ENCODE data around the gene NUDCD3.

Gene NUDCD3

GRCh38 chr7:44380831-44381493, 109.5 kb downstream of the NUDCD3 start:
- DNase-seq, result no peak

GRCh38 chr7:44380189-44380830, 110.1 kb downstream of the NUDCD3 start:
- no peak for DNase-seq

DNA sequence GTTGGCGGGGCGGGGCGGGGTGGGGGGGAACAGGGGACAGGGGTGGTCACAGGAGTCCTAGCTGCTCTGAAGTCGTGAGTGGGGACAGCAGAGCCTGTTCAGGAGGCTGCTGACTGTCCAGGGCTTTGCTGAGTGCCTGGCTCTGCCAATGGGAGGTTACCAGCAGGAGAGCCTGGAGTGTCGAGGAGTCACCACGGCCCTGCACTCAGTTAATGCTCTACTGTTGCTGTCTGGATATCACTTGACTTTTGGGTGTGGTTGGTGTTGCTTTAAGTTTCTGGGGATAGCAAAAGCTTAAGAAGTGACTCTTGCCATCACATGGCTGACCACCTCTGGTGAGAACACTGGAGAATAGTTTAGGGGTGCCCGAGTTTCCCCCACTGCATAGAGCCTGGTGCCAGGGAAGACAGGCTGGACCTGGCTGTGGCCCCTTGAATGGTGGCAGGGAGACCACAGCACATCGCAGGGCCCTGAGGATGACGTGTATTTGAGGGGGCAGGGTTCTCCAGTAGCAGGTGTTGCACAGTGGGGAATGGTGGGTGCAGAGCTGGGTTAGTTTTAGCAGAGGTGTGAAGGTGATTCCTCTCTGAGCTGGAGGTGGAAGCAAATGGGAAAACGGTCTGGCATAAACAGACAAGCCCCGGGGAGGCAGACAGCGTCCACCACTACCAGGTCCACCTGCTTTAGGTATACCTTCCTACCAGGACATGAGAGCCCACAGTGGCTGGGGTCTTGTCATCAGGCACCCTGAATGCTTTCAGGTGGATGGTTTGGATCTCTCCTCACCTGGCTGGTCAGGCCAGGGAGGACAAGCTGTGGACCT, 110.9 kb downstream of the NUDCD3 start:
- no peak for DNase-seq

GRCh38 chr7:44378744-44379143, 111.7 kb downstream of the NUDCD3 start:
- no peak for DNase-seq

- DNase-seq, result no peak
Measured at GRCh38 chr7:44377681-44378421, 112.6 kb downstream of the NUDCD3 start.

GRCh38 chr7:44377134-44377463, 113.4 kb downstream of the NUDCD3 start:
- no peak for DNase-seq

DNA sequence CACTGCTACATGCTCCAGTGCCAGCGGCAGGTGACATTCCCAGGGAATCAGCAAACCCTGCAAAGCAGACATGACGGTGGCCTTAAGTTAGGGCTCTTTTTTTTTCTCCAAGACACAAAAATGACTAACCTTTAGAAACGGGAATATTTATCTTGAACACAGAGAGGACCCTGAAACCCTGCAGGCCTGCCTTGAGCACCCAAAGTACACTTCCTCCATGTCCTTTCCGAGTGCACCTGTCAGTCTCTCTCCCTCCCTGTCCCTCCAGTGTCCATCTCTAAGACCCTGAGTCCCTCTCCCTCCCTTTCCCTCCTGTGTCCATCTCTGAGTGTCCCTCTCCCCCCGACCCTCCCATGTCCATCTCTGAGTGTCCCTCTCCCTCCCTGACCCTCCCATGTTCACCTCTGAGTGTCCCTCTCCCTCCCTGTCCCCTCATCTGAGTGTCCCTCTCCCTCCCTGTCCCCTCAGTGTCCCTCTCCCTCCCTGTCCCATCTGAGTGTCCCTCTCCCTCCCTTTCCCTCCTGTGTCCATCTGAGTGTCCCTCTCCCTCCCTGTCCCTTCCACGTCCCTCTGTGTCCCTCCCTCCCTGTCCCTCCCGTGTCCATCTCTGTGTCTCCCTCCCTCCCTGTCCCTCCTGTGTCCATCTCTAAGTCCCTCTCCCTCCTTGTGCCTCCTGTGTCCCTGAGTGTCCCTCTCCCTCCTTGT, 113.9 kb downstream of the NUDCD3 start:
- DNase-seq, result no peak

DNA sequence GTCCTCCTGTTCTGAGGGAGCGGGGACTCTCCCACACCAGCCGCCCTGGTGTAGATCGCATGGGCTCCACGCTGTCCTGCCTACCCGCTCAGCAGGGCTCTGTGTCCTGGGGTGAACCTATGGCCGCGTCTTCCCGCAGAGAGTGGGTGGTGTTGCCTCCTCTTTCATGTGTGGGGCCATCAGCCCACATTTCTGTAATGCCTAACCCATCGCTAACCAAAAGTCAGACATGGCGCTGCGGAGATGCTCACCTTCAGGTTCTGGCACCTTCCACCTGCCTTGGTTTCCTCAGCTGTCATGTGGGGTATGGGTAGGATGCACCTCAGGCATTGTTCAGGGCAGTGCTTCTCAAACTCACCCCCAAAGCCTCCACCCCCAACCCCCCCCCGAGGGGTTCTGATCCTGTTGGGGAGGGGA, 114.5 kb downstream of the NUDCD3 start:
- no peak for DNase-seq

- DNase-seq, result no peak
Measured at GRCh38 chr7:44375236-44375699, 115.2 kb downstream of the NUDCD3 start.

DNA sequence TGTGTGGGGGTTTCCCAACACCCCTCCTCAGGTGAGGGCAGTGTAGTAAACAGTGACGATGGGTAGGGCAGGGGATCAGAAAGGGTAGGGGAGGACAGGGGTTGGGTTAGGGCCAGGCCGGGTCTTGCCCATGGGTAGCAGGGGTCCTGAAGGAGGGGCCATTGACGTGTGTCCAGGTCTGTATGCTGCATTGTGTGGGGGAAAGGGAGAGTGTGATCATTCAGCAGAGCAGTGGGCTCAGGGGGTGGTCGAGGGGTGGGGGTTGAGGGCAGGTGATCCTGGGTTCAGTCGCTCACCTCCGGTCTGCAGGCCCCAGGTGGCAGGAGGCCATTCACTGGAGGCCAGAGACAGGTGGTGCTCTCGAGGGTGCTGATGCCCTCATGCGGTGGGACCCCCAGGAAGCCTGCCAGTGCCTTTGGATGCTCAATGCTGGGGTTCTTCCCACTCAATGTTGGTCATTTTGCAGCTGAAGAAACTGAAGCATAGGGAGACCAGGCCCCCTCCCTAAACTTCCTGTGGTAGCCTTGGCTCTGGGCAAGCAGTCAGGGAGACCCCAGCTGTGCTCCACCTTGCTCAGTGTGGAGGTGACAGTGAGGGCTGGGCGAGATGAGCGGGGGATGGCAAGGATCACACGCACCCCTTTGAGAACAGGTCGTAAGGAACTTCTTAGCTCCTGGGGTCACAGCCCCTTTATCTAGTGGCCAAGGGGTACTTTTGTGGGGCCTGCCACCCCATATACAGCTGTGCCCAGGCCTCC, 116.3 kb downstream of the NUDCD3 start:
- no peak for DNase-seq

DNA sequence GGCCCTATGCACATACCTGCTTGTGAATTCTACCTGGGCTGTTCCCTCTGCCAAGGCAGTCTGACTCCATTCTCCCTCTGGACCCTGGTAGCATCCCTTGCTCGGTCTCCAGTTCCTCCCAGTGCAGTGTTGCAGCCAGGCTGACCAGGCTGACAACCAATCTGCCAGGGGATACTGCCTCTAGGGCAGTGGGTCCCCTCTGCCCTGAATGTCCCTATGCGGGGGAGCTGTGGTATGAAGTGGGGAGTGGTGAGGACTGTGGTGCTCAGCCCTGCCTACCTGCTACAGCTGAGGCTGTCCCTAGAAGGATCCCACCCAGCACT, 117.1 kb downstream of the NUDCD3 start:
- DNase-seq, result no peak

GRCh38 chr7:44372560-44373417, 117.7 kb downstream of the NUDCD3 start:
- DNase-seq, result no peak

DNA sequence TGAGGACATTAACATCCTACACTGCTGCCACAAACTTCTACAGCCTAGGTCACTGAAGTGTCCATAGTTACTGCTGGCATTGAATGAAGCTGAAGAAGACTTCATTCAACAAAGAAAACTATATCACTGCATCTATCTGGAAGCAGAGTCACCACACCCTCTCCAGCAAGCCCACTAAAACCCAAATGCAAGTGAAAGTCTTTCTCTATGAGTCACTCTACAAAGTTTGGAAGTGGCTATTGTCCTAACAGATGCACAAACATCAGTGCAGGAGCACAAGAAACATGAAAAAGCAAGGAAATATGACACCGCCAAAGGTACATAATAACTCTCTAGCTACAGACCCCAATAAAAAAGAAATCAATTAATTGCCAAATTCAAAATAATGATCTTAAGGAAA, 121.6 kb downstream of the NUDCD3 start:
- DNase-seq, result no peak

DNA sequence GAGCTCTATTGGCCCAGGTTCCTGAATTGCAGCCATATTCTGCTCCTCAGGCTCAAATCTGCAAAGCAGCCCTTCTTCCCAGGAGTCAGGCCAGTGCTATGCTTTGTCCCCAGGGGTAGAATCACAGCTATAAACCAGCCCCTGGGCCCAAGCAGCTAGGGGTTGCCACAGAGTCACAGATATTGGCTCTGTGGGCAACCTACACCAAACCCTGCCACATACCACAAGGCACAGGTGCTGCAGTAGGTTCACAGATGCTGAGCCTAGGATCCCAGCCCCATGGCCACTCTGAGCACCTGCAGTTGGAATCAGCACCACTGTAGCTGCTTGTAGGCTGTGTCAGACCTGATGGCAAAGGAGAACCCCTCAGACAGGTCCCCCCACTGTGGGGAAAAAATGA, 122.0 kb downstream of the NUDCD3 start:
- no peak for DNase-seq

- no peak for DNase-seq
Measured at GRCh38 chr7:44367475-44368043, 122.9 kb downstream of the NUDCD3 start.

DNA sequence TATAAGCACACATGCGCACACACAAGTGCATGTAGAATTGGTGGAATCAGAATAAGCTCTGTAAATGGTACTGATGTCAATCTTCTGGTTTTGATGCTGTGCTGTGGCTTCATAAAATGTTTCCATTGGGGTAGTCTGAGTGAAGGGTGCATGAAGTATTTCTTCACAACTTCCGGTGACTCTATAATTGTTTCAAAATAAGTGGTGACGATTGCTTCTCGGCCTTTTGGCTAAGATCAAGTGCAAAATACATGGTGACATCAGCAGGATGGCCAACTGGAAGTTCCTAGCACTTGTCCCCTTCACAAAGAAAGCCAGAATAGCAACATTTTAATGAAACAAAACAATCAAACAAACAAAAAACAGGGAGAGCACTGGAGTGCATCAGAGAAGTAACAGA, 123.5 kb downstream of the NUDCD3 start:
- no peak for DNase-seq

DNA sequence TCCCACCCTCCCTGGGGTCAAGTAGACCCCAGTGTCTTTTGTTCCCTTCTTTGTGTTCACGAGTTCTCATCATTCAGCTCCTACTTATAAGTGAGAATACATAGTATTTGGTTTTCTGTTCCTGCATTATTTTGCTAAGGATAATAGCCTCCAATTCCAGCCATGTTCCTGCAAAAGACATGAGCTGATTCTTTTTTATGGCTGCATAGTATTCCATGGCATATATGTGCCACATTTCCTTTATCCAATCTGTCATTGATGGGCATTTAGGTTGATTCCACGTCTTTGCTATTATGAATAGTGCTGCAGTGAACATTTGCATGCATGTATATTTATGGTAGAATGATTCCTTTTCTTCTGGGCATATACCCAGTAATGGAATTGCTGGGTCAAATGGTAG, 136.8 kb downstream of the NUDCD3 start:
- no peak for DNase-seq

- DNase-seq, result no peak
Measured at GRCh38 chr7:44348851-44349781, 141.3 kb downstream of the NUDCD3 start.

GRCh38 chr7:44348300-44348699, 142.2 kb downstream of the NUDCD3 start:
- DNase-seq, result no peak
